GM19240 (cell line): ENCODE results near the gene CADPS.

Source experiments
- DNase-seq: peaks from one replicate; pipeline ENCODE4 v3.0.0; 2011; ENCODE audit warnings: low spot score; ENCODE audit not compliant: insufficient read length

Gene CADPS

GRCh38 chr3:62688812-62689211, 186.4 kb downstream of the CADPS start:
- no peak for DNase-seq

- no peak for DNase-seq
Measured at GRCh38 chr3:62688050-62688449, 187.2 kb downstream of the CADPS start.

GRCh38 chr3:62686503-62687294, 188.5 kb downstream of the CADPS start:
- no peak for DNase-seq

- DNase-seq: no peak
Measured at GRCh38 chr3:62682826-62683225, 192.4 kb downstream of the CADPS start.

DNA sequence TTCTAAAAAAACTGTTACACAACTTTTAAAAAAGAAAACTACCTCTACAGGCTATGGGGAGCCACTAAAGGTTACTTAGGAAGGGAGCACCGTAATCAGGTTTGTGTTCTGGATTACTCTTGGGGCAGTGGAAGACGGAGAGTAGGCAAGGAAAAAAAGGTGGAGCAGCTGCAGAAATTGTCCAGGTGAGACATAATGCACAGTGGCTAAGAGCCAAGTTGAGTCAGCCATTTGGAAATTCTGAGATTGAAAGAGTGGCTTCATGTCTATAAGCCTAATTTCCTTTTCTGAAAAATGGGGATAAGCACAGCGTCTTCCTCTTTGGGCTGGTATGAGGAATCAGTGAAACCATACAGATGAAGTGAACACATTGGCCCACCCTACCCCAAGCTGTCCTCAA, 195.2 kb downstream of the CADPS start:
- no peak for DNase-seq

GRCh38 chr3:62678841-62679240, 196.4 kb downstream of the CADPS start:
- no peak for DNase-seq

- DNase-seq: no peak
Measured at GRCh38 chr3:62677926-62678325, 197.3 kb downstream of the CADPS start.

DNA sequence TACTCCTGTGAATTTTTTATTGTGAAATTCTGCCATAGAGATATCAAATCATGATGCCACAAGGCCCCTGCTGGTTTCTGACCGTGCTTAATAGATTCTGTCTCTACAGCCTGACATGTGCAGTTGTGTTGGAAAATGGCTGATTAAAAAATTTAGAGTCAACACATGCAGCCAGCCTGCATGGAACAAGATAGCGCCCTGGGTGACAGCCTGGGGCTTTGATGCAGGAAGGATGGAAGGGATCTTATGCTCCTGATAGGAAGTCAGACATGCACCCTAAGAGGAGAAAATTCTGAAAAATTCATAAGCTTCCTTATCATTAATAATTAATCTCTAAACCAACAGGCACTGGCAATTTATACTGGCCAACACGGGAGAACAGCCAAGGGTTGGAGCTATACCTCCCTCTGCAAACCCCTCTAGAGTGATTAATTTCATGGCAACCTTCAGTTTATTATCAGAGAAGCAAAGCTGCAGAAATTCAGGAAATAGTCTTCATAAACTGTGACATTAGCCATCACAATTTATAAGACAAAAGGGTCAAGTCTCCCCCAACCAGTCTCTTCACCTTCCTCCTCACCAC, 198.4 kb downstream of the CADPS start:
- no peak for DNase-seq

DNA sequence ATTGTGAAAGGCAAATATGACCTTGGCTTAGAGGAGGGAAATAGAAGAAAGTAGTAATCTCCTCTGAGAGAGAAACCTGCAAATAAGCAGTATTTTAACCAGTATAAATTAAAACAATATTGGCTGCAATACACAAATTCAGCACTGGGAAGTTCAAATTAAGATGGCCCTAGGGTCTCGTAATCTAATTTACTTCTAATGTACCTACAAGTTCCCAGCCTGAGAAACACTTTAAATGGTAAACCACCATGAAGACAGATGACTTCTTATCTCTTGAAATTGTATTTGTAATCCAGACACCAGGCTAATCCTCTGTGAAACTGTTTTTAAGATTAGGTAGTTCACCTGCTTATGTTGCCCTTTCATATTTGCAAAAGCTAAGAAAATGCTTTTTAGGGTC, 199.7 kb downstream of the CADPS start:
- no peak for DNase-seq

DNA sequence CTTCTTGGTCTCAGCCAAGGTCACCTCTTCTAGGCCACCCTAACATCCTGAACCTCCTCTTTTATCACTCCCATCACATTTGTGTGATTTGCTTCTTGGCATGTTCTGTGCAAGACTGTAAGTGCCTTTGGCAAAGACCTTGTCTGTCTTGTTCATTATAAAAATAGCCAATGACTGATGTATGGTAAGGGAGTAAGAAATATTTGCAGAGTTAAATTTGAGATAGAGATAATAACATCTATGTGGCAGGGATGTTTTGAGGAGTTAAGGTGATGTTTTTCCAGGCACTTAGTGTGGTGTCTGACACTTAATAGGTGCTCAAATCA, 202.3 kb downstream of the CADPS start:
- DNase-seq: no peak

DNA sequence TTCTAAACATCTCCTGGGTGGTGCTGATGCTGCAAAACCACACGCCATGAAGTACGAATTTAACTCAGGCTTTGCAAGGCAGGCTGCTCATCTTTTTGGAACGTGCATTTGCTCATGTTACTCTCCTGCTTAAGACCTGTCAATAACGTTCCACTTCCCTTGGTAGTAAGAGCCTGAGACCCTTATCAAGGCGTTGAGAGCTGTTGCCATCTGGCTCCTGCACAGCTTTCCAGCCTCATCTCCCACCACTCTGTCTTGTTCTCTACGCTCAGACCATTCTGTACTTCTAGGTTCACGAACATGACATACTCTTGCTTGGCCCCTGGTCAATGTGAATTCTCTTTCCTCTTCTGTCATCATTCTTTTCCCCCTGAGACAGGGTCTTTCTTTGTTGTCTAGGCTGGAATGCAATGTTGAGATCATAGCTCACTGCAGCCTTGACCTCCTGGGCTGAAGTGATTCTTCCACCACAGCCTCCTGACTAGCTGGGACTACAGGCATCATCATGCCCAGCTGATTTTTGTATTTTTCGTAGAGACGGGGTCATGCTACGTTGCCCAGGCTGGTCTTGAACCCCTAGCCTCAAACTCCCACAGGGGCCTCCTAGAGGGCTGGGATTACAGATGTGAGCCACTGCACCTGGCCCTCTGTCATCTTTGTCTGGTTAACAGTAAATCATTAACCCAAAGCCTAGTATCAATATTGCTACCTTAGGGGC, 202.8 kb downstream of the CADPS start:
- DNase-seq: no peak

DNA sequence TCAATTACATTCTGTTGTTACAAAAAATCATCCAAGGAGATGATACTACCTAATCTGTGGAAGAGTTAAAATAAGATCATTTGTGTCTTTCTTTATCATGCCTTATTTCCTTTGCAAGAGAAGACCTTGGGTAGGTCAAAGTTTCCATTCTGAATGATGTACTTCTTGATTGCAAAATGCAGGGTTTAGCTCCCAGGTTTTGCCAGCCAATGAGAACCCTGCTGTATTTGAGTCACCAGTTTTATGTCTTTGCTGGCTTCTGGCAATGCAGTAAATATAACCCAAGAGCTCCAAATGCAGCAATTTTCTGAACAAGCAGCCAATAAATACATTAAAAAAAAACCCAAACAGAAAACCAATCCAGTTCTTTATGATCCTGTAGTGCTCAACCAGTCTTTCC, 204.9 kb downstream of the CADPS start:
- no peak for DNase-seq

- DNase-seq: no peak
Measured at GRCh38 chr3:62669161-62669560, 206.1 kb downstream of the CADPS start.

DNA sequence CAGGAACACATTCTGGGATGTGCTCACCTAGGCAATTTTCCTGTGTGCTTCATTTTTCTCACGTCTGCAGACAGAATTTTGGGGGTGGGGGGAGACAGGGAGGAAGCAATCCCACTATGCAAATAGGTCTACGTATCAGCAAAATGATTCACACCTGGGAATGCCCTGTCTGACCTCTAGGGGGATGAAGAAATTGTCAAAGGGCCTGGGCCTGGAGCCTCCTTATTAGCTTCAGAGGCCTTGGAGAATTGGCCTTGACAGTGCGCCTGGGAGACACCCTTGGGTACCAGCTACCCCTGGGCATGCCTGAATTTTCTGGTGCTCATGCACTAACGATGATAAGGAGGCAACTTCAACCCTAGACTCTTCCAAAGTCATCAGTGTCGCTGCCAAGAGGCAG, 207.5 kb downstream of the CADPS start:
- DNase-seq: no peak

DNA sequence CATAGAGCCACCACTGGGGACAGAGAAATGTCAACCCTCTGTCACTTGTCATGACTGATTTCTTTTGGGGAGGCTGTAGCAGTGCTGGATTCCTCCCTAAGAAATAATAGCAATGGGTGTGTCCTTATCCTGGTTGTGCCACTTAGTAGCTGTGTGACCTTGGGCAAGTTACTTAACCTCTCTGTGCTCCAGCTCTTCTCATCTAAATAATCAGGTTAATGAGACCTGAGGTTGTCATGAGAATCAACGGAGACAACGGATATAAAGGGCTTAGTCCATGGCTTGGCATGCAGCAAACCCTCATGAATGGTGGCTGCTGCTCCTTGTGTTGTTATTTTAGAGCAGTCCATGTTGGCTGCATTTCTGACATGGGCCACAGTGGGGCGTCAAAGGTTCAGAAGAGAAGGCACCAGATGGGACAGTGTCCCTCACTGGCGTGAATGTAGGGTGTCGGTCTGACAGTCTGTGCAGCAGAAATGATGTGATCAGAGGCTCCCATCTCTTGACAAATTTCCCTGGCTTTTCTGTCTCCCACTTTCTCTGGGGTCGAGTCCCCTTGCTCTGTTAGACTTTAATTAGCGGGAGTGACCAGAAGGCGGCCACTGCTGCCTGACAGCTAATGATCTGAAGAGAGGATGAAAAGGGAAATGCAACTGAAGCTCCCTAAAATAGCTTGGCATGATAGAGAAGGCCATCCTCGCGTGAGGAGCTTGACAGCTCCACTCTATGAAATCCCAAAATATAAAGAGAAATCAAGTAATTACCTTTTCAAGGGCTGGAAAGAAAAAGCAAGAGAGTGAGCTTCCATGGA, 209.4 kb downstream of the CADPS start:
- DNase-seq: peak; percentile 11

- DNase-seq: no peak
Measured at GRCh38 chr3:62662677-62663076, 212.5 kb downstream of the CADPS start.

- no peak for DNase-seq
Measured at GRCh38 chr3:62659660-62660059, 215.6 kb downstream of the CADPS start.

DNA sequence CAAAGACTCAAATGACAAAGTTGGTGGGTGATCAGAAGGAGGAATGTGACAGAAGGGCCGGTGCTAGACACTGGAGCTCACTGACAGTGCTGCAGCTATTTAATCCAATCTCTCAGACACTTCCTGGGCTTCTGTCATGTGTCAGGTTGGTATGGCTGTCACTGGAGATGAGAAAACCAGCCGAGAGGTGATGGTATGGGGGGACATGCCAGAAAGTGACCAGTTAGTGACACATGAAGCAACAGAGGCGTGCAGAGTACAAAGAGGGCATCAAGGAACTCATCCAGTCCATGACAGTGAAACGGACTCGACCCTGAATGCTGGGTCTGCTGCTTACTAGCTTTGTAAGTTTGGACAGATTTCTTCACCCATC, 219.5 kb downstream of the CADPS start:
- DNase-seq: no peak

DNA sequence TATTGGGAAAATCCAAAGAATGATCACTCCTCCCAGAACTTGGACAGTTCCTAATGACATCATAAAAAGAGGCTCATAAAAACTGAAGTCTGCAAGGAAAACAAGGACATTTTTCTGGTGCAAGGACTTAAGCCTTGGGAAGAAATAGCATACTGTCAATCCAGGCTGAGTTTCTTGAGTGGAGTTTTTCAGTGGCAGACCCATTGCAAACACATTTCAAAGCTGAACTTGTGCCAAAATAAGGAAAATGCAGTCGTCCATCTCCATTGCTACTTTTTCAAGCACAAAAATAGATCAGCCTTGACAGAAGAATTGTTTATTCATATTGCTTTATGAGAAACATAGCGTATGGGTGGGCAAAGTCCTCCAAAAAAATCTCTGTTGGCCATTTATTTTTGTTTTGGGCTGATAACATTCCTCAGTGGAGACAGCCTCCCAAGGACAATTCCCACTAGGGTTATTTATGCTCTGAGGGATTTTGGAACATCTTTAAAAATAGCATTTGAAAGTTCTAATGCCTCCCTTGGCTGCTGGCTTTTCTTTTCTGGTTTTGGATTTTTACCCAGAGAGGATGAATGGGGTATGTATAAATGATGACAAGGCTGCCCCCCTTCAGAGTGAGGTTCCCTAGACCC, 220.0 kb downstream of the CADPS start:
- DNase-seq: no peak

- DNase-seq: no peak
Measured at GRCh38 chr3:62653796-62654195, 221.4 kb downstream of the CADPS start.

GRCh38 chr3:62647711-62648110, 227.5 kb downstream of the CADPS start:
- DNase-seq: no peak

DNA sequence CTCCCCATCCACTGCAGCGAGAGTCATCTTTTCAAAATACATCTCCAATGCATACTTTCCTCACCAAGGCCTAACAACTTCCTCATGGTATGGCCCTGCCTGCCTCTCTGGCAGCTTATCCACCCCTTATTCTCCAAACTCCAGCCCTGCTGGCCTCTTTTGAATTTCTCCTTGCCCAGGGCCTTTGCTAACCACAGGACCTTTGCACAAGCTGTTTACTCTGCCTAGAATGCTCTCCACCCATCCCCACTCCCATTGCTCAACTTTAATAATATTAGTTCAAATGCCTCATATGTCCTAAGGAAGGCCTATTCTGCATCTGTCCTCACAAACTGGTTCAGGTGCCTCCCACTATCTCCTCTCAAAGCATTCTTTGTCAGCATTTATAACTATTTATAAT, 230.7 kb downstream of the CADPS start:
- no peak for DNase-seq
